Bronchus fibroblast of lung (primary cell): ENCODE data around the gene RUSC2. TPM values are rescaled to one million over a fixed set of nuclear protein-coding genes. Genes with fewer than 3 reads are reported as not detected.

Experiments used
- total RNA-seq: library from RNA; depleted of rRNA; stranded (reverse); fragments of >200 nt; gene quantifications from 2 replicates; pipeline ENCODE4 v1.2.3, GENCODE V29; 2015

RUSC2 gene
- 14.6 and 16.5 TPM in 2 replicates for total RNA-seq

GRCh38 chr9:35489313-35490154, at the start of gene RUSC2:
RUSC2 (plus strand) TSS chr9:35490111; CDS start chr9:35546522, 56,411 bp downstream.

Other genes with a start within 250 kb of the RUSC2 start
- gene TESK1, start 115.2 kb downstream of the RUSC2 start, total RNA-seq = 11.7 and 11.8 TPM in 2 replicates
- gene CD72, start 128.3 kb downstream of the RUSC2 start, total RNA-seq = 0.50 and 1.0 TPM in 2 replicates
- gene SIT1, start 160.8 kb downstream of the RUSC2 start, total RNA-seq = 0.15 TPM in 1 of 2 replicates, not detected in the other
- gene RMRP, start 167.9 kb downstream of the RUSC2 start, total RNA-seq = 46,048 and 56,930 TPM in 2 replicates
- 15.0 and 17.7 TPM in 2 replicates for gene CCDC107, start 168.2 kb downstream of the RUSC2 start, total RNA-seq
- 15.0 and 16.5 TPM in 2 replicates for gene ARHGEF39, start 175.1 kb downstream of the RUSC2 start, total RNA-seq
- 0.74 and 0.84 TPM in 2 replicates for gene CA9, start 183.8 kb downstream of the RUSC2 start, total RNA-seq
- gene TPM2, start 199.8 kb downstream of the RUSC2 start, total RNA-seq = 521 and 660 TPM in 2 replicates
- gene TLN1, start 242.1 kb downstream of the RUSC2 start, total RNA-seq = 279 and 318 TPM in 2 replicates
- 59.6 and 73.3 TPM in 2 replicates for gene CREB3, start 242.6 kb downstream of the RUSC2 start, total RNA-seq